Activated CD4-positive, CD25-positive, alpha-beta regulatory T cell treated with anti-CD3 and anti-CD28 coated beads, Interleukin-2, amount 50 U/mL, for 16 hours (primary cell): Measurements from ENCODE around the gene SPOPL.

Experiments used
- DNase-seq: peaks from one replicate; pipeline ENCODE4 v3.0.0-alpha.2; 2020; ENCODE audit warnings: low read depth, low spot score

Gene SPOPL

GRCh38 chr2:138494265-138494966, 7.2 kb upstream of the SPOPL start:
- no peak for DNase-seq

- no peak for DNase-seq
Observed at GRCh38 chr2:138495384-138495783, 6.2 kb upstream of the SPOPL start.

GRCh38 chr2:138496096-138496651, 5.4 kb upstream of the SPOPL start:
- no peak for DNase-seq

- DNase-seq: no peak
Observed at GRCh38 chr2:138497294-138497693, 4.3 kb upstream of the SPOPL start.

GRCh38 chr2:138499684-138500083, 1.9 kb upstream of the SPOPL start:
- no peak for DNase-seq

GRCh38 chr2:138500592-138501424, 762 bp upstream of the SPOPL start:
- DNase-seq: no peak

- DNase-seq: no peak
Observed at GRCh38 chr2:138502255-138503086, 901 bp downstream of the SPOPL start.

- no peak for DNase-seq
Observed at GRCh38 chr2:138503087-138503442, 1.5 kb downstream of the SPOPL start.

GRCh38 chr2:138503652-138504051, 2.1 kb downstream of the SPOPL start:
- no peak for DNase-seq

GRCh38 chr2:138504092-138504491, 2.5 kb downstream of the SPOPL start:
- DNase-seq: no peak

- no peak for DNase-seq
Observed at GRCh38 chr2:138504546-138505235, 3.1 kb downstream of the SPOPL start.

GRCh38 chr2:138507267-138507666, 5.7 kb downstream of the SPOPL start:
- DNase-seq: no peak

- DNase-seq: no peak
Observed at GRCh38 chr2:138510319-138510718, 8.7 kb downstream of the SPOPL start.

- no peak for DNase-seq
Observed at GRCh38 chr2:138512672-138513071, 11.1 kb downstream of the SPOPL start.

- no peak for DNase-seq
Observed at GRCh38 chr2:138514173-138514572, 12.6 kb downstream of the SPOPL start.

- no peak for DNase-seq
Observed at GRCh38 chr2:138515092-138515491, 13.5 kb downstream of the SPOPL start.

GRCh38 chr2:138516030-138516704, 14.6 kb downstream of the SPOPL start:
- DNase-seq: no peak

- no peak for DNase-seq
Observed at GRCh38 chr2:138518860-138519259, 17.3 kb downstream of the SPOPL start.

- no peak for DNase-seq
Observed at GRCh38 chr2:138521821-138522220, 20.3 kb downstream of the SPOPL start.

GRCh38 chr2:138522556-138522955, 21.0 kb downstream of the SPOPL start:
- DNase-seq: no peak
